ENCODE results near the gene APBA1. TPM values are rescaled to one million over a fixed set of nuclear protein-coding genes. Genes with fewer than 3 reads are reported as not detected.

APBA1 gene
- polyA plus RNA-seq, 3 donors = 1.6 TPM; not detected in 2

GRCh38 chr9:69649566-69650250, 22.5 kb downstream of the APBA1 start:
- Histone ChIP-seq H3K4me3 (replicated peaks in 1 of 3; ENCODE audit: low read depth in 2 of 3, low read length in 3 of 3) (no peak overlapping the region), H4K20me1 (ENCODE audit: insufficient read depth, low read length) (no peaks in the 10 kb centered on the region), H3K27me3 (ENCODE audit: control insufficient read depth in 2 of 2, insufficient read depth in 2 of 2, low read length in 2 of 2) (no peaks in the 10 kb centered on the region), H3K79me2 (ENCODE audit: insufficient read depth, low read length) (no peaks in the 10 kb centered on the region), H3K4me2 (replicated peaks; ENCODE audit: extremely low read depth, low read length, poor library complexity, severe bottlenecking) (no peak overlapping the region), H3K36me3 (replicated peaks in 1 of 2; ENCODE audit: control insufficient read depth in 1 of 2, insufficient read depth in 2 of 2, low read length in 2 of 2) (no peaks in the 10 kb centered on the region), H2AFZ (ENCODE audit: insufficient read depth, low read depth, low read length, poor library complexity, severe bottlenecking) (no peak overlapping the region), H3K9ac (ENCODE audit: insufficient read depth, low read length, poor library complexity, severe bottlenecking) (no peak overlapping the region), H3K27ac (ENCODE audit: low read depth in 1 of 2, low read length in 2 of 2) (no peak overlapping the region), H3K4me1 (ENCODE audit: control insufficient read depth in 1 of 2, insufficient read depth in 2 of 2, low read length in 2 of 2) (no peaks in the 10 kb centered on the region), H3K9me3 (replicated peaks in 1 of 2; ENCODE audit: control insufficient read depth in 1 of 2, insufficient read depth in 1 of 2, low read length in 2 of 2) (no peaks in the 10 kb centered on the region)
- H3K4me1 Mint-ChIP-seq = no peaks in the 10 kb centered on the region
- H3K27me3 Mint-ChIP-seq (ENCODE audit: low read depth in 3 of 3) = peaks cover 2 to 10% (median 2%) of the 10 kb centered on the region in 3 donors
- DNase-seq = no peak
- WGBS (ENCODE audit: insufficient coverage) = 43% methylated on average over 2 of the region's 4 CpGs
- TF ChIP-seq, protein P1, sequence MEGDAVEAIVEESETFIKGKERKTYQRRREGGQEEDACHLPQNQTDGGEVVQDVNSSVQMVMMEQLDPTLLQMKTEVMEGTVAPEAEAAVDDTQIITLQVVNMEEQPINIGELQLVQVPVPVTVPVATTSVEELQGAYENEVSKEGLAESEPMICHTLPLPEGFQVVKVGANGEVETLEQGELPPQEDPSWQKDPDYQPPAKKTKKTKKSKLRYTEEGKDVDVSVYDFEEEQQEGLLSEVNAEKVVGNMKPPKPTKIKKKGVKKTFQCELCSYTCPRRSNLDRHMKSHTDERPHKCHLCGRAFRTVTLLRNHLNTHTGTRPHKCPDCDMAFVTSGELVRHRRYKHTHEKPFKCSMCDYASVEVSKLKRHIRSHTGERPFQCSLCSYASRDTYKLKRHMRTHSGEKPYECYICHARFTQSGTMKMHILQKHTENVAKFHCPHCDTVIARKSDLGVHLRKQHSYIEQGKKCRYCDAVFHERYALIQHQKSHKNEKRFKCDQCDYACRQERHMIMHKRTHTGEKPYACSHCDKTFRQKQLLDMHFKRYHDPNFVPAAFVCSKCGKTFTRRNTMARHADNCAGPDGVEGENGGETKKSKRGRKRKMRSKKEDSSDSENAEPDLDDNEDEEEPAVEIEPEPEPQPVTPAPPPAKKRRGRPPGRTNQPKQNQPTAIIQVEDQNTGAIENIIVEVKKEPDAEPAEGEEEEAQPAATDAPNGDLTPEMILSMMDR (IDR thresholded peaks at IDR 0.05) = no peak
- no peak overlapping the region for H3K4me3 Mint-ChIP-seq
- no peaks in the 10 kb centered on the region for H3K36me3 Mint-ChIP-seq
- intact Hi-C loops (cut with micrococcal nuclease) = no loop called here
- H3K9me3 Mint-ChIP-seq = peaks cover 0 to 3% (median 0%) of the 10 kb centered on the region in 7 donors
- H3K27ac Mint-ChIP-seq = no peak overlapping the region

- H3K9me3 ChIP-seq (replicated peaks in 1 of 2; ENCODE audit: control insufficient read depth in 1 of 2, insufficient read depth in 1 of 2, low read length in 2 of 2) = no peaks in the 10 kb centered on the region
- H3K9me3 Mint-ChIP-seq = peaks cover 0 to 3% (median 0%) of the 10 kb centered on the region in 7 donors
- no peaks in the 10 kb centered on the region for H4K20me1 ChIP-seq (ENCODE audit: insufficient read depth, low read length)
- no peak overlapping the region for H3K4me2 ChIP-seq (replicated peaks; ENCODE audit: extremely low read depth, low read length, poor library complexity, severe bottlenecking)
- no peak overlapping the region for H3K27ac Mint-ChIP-seq
- intact Hi-C loops (cut with micrococcal nuclease) = no loop called here
- H3K79me2 ChIP-seq (ENCODE audit: insufficient read depth, low read length) = no peaks in the 10 kb centered on the region
- H3K36me3 Mint-ChIP-seq = no peaks in the 10 kb centered on the region
- no peak overlapping the region for H3K9ac ChIP-seq (ENCODE audit: insufficient read depth, low read length, poor library complexity, severe bottlenecking)
- no peak overlapping the region for H3K4me3 Mint-ChIP-seq
- TF ChIP-seq, protein P1 (IDR thresholded peaks at IDR 0.05) = no peak
- no peak overlapping the region for H3K27ac ChIP-seq (ENCODE audit: low read depth in 1 of 2, low read length in 2 of 2)
- DNase-seq = no peak
- no peak overlapping the region for H2AFZ ChIP-seq (ENCODE audit: insufficient read depth, low read depth, low read length, poor library complexity, severe bottlenecking)
- H3K4me3 ChIP-seq (replicated peaks in 1 of 3; ENCODE audit: low read depth in 2 of 3, low read length in 3 of 3) = no peak overlapping the region
- H3K36me3 ChIP-seq (replicated peaks in 1 of 2; ENCODE audit: control insufficient read depth in 1 of 2, insufficient read depth in 2 of 2, low read length in 2 of 2) = no peaks in the 10 kb centered on the region
- WGBS (ENCODE audit: insufficient coverage) = 100% methylated on average over 1 of the region's 3 CpGs
- no peaks in the 10 kb centered on the region for H3K27me3 ChIP-seq (ENCODE audit: control insufficient read depth in 2 of 2, insufficient read depth in 2 of 2, low read length in 2 of 2)
- H3K4me1 Mint-ChIP-seq = no peaks in the 10 kb centered on the region
- no peaks in the 10 kb centered on the region for H3K4me1 ChIP-seq (ENCODE audit: control insufficient read depth in 1 of 2, insufficient read depth in 2 of 2, low read length in 2 of 2)
- H3K27me3 Mint-ChIP-seq (ENCODE audit: low read depth in 3 of 3) = peaks cover 2 to 8% (median 2%) of the 10 kb centered on the region in 3 donors
These were observed 24.4 kb downstream of the APBA1 start for GRCh38 chr9:69647804-69648203.
